Measurements from ENCODE around the gene ERC2.

GRCh38 chr3:55468251-55468650 lies 1000.0 kb downstream of the ERC2 start:
- TF ChIP-seq CTCF (IDR thresholded peaks at IDR 0.05) (no peak), POLR2A (IDR thresholded peaks at IDR 0.05) (no peak)

Data from heart left ventricle (tissue), 13 donors.